ENCODE results near the gene HJV.

The HJV gene

GRCh38 chr1:146021050-146021445, 487 bp downstream of the HJV start:
- no peak for DNase-seq (ENCODE audit: low spot score)

- DNase-seq (ENCODE audit: low spot score): no peak
Observed at GRCh38 chr1:146020058-146021049, 1.2 kb downstream of the HJV start.

- DNase-seq (ENCODE audit: low spot score): no peak
Observed at GRCh38 chr1:146019231-146020057, 2.1 kb downstream of the HJV start.

GRCh38 chr1:146016891-146017290, 4.6 kb downstream of the HJV start:
- no peak for DNase-seq (ENCODE audit: low spot score)

- no peak for DNase-seq (ENCODE audit: low spot score)
Observed at GRCh38 chr1:146013559-146013922, 8.0 kb downstream of the HJV start.

- DNase-seq (ENCODE audit: low spot score): peak; percentile 81
Observed at GRCh38 chr1:146012703-146013558, 8.6 kb downstream of the HJV start.

GRCh38 chr1:146010126-146010738, 11.3 kb downstream of the HJV start:
- no peak for DNase-seq (ENCODE audit: low spot score)

- DNase-seq (ENCODE audit: low spot score): no peak
Observed at GRCh38 chr1:146007489-146008133, 13.9 kb downstream of the HJV start.

- no peak for DNase-seq (ENCODE audit: low spot score)
Observed at GRCh38 chr1:146001709-146002108, 19.8 kb downstream of the HJV start.

GRCh38 chr1:145999321-146000024, 22.1 kb downstream of the HJV start:
- DNase-seq (ENCODE audit: low spot score): peak; percentile 72

- no peak for DNase-seq (ENCODE audit: low spot score)
Observed at GRCh38 chr1:145997718-145998023, 23.9 kb downstream of the HJV start.

- DNase-seq (ENCODE audit: low spot score): peak; percentile 67
Observed at GRCh38 chr1:145997016-145997717, 24.4 kb downstream of the HJV start.

GRCh38 chr1:145996433-145997015, 25.0 kb downstream of the HJV start, which contains the start of gene TXNIP:
Gene TXNIP, minus strand, starts transcription at chr1:145996579. Its CDS starts 313 bp downstream, at chr1:145996266.
- DNase-seq (ENCODE audit: low spot score): peak; percentile 93

- DNase-seq (ENCODE audit: low spot score): no peak
Observed at GRCh38 chr1:145995964-145996432, 25.5 kb downstream of the HJV start.

- no peak for DNase-seq (ENCODE audit: low spot score)
Observed at GRCh38 chr1:145995148-145995881, 26.2 kb downstream of the HJV start.

- DNase-seq (ENCODE audit: low spot score): peak; percentile 52
Observed at GRCh38 chr1:145994391-145995120, 27.0 kb downstream of the HJV start.

GRCh38 chr1:145993618-145994390, 27.7 kb downstream of the HJV start:
- no peak for DNase-seq (ENCODE audit: low spot score)
